ENCODE data around the gene ANGPTL5.

DNA sequence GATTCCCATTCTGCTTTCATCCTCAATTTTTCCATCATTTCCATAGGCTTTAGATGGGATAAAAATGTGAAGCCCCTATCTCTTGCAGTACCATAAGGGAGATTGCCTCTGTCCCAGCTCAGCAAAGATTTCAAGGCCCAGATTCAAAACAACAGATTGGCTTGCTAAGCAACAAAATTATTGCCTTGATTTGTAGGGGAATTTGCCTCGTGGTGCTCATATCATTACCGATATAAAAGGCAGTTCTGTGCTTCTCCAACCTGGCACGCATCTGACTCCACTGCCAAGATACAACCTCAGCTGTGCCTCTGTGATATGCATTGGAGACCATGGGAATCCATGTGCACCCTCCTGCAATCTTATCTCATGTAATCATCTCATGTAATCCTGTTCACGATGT lies 26.6 kb downstream of the ANGPTL5 start:
- TF ChIP-seq POLR2A (IDR thresholded peaks at IDR 0.05): no peak
- TF ChIP-seq, protein P1, sequence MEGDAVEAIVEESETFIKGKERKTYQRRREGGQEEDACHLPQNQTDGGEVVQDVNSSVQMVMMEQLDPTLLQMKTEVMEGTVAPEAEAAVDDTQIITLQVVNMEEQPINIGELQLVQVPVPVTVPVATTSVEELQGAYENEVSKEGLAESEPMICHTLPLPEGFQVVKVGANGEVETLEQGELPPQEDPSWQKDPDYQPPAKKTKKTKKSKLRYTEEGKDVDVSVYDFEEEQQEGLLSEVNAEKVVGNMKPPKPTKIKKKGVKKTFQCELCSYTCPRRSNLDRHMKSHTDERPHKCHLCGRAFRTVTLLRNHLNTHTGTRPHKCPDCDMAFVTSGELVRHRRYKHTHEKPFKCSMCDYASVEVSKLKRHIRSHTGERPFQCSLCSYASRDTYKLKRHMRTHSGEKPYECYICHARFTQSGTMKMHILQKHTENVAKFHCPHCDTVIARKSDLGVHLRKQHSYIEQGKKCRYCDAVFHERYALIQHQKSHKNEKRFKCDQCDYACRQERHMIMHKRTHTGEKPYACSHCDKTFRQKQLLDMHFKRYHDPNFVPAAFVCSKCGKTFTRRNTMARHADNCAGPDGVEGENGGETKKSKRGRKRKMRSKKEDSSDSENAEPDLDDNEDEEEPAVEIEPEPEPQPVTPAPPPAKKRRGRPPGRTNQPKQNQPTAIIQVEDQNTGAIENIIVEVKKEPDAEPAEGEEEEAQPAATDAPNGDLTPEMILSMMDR (IDR thresholded peaks at IDR 0.05): no peak
- TF ChIP-seq EP300 (IDR thresholded peaks at IDR 0.05): no peak

Measured in sigmoid colon (tissue), 4 donors.